T-helper 2 cell treated with Interferon-gamma antibody and Interleukin-4, amounts not matched to agents 100 ng/mL and 5 ng/mL, for 36 hours (primary cell): Measurements from ENCODE around the gene GFRA4. TPM values are rescaled to one million over a fixed set of nuclear protein-coding genes. Genes with fewer than 3 reads are reported as not detected.
"Not testable (repeated sequence)": the region's sequence is repeated elsewhere in the genome, so short reads cannot be mapped to it uniquely, and the experiment has no call there.

Experiments used
- intact Hi-C: fragments of 100-400 bp; cut with micrococcal nuclease; formaldehyde crosslinking; loops from one replicate; pipeline ENCODE4 v1.15.1; 2023
- total RNA-seq: library from RNA; stranded (reverse); gene quantifications from 2 replicates; pipeline ENCODE4 v1.2.3, GENCODE V29; 2022

Gene GFRA4
- total RNA-seq, 1 donor from 2014 or later, result not detected

- intact Hi-C loops, result no loop called here
Observed at GRCh38 chr20:3622406-3622805, 40.8 kb downstream of the GFRA4 start.

GRCh38 chr20:3621111-3621510 lies 42.1 kb downstream of the GFRA4 start:
- intact Hi-C loops, result no loop called here

- intact Hi-C loops, result no loop called here
Observed at GRCh38 chr20:3616250-3616649, 46.9 kb downstream of the GFRA4 start.

- intact Hi-C loops, result not testable (repeated sequence)
Observed at GRCh38 chr20:3615171-3615840, 47.9 kb downstream of the GFRA4 start.

- intact Hi-C loops, result no loop called here
Observed at GRCh38 chr20:3614466-3614865, 48.7 kb downstream of the GFRA4 start.

- intact Hi-C loops, result no loop called here
Observed at GRCh38 chr20:3613821-3614440, 49.3 kb downstream of the GFRA4 start.

GRCh38 chr20:3612795-3613572 lies 50.2 kb downstream of the GFRA4 start:
- intact Hi-C loops, result no loop called here

- intact Hi-C loops, result no loop called here
Observed at GRCh38 chr20:3611901-3612300, 51.3 kb downstream of the GFRA4 start.

Other genes with a start within 250 kb of the GFRA4 start
- 9.0 and 10.3 TPM in 2 replicates for gene ATRN, start 192.4 kb downstream of the GFRA4 start, total RNA-seq
- gene ADAM33, start 18.6 kb upstream of the GFRA4 start, total RNA-seq, result not detected in 2 replicates
- gene SIGLEC1, start 49.2 kb upstream of the GFRA4 start, total RNA-seq, result not detected in 2 replicates
- gene HSPA12B, start 69.3 kb upstream of the GFRA4 start, total RNA-seq, result not detected in 2 replicates
- gene ADISSP, start 104.4 kb upstream of the GFRA4 start, total RNA-seq, result 35.7 and 37.3 TPM in 2 replicates
- 0.32 TPM in 2 replicates for gene SPEF1, start 118.0 kb upstream of the GFRA4 start, total RNA-seq
- 85.2 and 85.5 TPM in 2 replicates for gene CENPB, start 123.3 kb upstream of the GFRA4 start, total RNA-seq
- 400 and 404 TPM in 2 replicates for gene CDC25B, start 132.9 kb upstream of the GFRA4 start, total RNA-seq
- gene AP5S1, start 157.1 kb upstream of the GFRA4 start, total RNA-seq, result 15.7 and 18.5 TPM in 2 replicates
- gene MAVS, start 183.4 kb upstream of the GFRA4 start, total RNA-seq, result 40.1 and 40.5 TPM in 2 replicates
- gene PANK2, start 226.0 kb upstream of the GFRA4 start, total RNA-seq, result 58.5 and 63.1 TPM in 2 replicates